ENCODE results near the gene TMEM107.
"Not testable (repeated sequence)": the region's sequence is repeated elsewhere in the genome, so short reads cannot be mapped to it uniquely, and the experiment has no call there.

Gene TMEM107

GRCh38 chr17:8176197-8176940, at the start of gene TMEM107:
TSS of gene TMEM107 (minus strand) at chr17:8176380. CDS start at chr17:8176286, 94 bp downstream.
- peak; percentile 89 for DNase-seq

- DNase-seq, result no peak
Measured at GRCh38 chr17:8224891-8225812, 49.0 kb upstream of the TMEM107 start.

- peak; percentile 83 for DNase-seq
Measured at GRCh38 chr17:8223356-8224126, 47.4 kb upstream of the TMEM107 start.

GRCh38 chr17:8222630-8223355, 46.6 kb upstream of the TMEM107 start:
- peak; percentile 93 for DNase-seq

- DNase-seq, result peak; percentile 90
Measured at GRCh38 chr17:8222380-8222629, 46.1 kb upstream of the TMEM107 start.

GRCh38 chr17:8221663-8222379, 45.6 kb upstream of the TMEM107 start:
- peak; percentile 94 for DNase-seq

- peak; percentile 95 for DNase-seq
Measured at GRCh38 chr17:8220783-8221662, 44.8 kb upstream of the TMEM107 start.

- not testable (repeated sequence) for DNase-seq
Measured at GRCh38 chr17:8214000-8214399, 37.8 kb upstream of the TMEM107 start.

GRCh38 chr17:8212312-8213180, 36.4 kb upstream of the TMEM107 start:
- DNase-seq, result no peak

GRCh38 chr17:8210761-8211458, 34.7 kb upstream of the TMEM107 start:
- DNase-seq, result no peak

- peak; percentile 99 for DNase-seq
Measured at GRCh38 chr17:8209907-8210760, 34.0 kb upstream of the TMEM107 start, which contains the start of gene AURKB. TSS of gene AURKB (minus strand) at chr17:8210575. CDS start at chr17:8210224, 351 bp downstream.

- no peak for DNase-seq
Measured at GRCh38 chr17:8206536-8206935, 30.4 kb upstream of the TMEM107 start.

- no peak for DNase-seq
Measured at GRCh38 chr17:8204761-8205555, 28.8 kb upstream of the TMEM107 start.

GRCh38 chr17:8192070-8192815, 16.1 kb upstream of the TMEM107 start:
- DNase-seq, result peak; percentile 95

- DNase-seq, result no peak
Measured at GRCh38 chr17:8190506-8190905, 14.3 kb upstream of the TMEM107 start.

GRCh38 chr17:8189711-8190477, 13.7 kb upstream of the TMEM107 start, which contains the start of gene BORCS6:
TSS of gene BORCS6 (minus strand) at chr17:8190180. CDS start at chr17:8190140, 40 bp downstream.
- DNase-seq, result peak; percentile 99

Measured in hematopoietic multipotent progenitor cell treated with erythropoietin and hydrocortisone succinate and interleukin-3 and kit ligand, for 8 days (in vitro differentiated cells).